OCI-LY3 (cell line): Measurements from ENCODE around the gene CSRNP3.

Experiments used
- H2AFZ ChIP-seq: fragments of 200-600, 300-600 bp; shearing (Covaris generic); 2 replicates; pipeline ENCODE4 v1.6.0; 2014; ENCODE audit warnings: antibody characterized with exemption, low read depth, low read length
- H3K27ac ChIP-seq: fragments of 200-600, 300-600 bp; sonication (generic); 2 replicates; pipeline ENCODE4 v1.5.1; 2014; ENCODE audit warnings: mild to moderate bottlenecking, low read length, moderate library complexity, mixed read lengths
- H3K27me3 ChIP-seq: fragments of 200-600, 300-600 bp; sonication (generic); 2 replicates; pipeline ENCODE4 v1.6.1; 2014; ENCODE audit warnings: low read depth, low read length, mixed read lengths
- H3K36me3 ChIP-seq: fragments of 200-600, 300-600 bp; sonication (generic); replicated peaks from 2 replicates; pipeline ENCODE3; 2014; ENCODE audit warnings: low read depth, low read length, mixed read lengths
- H3K4me1 ChIP-seq: fragments of 300-600, 200-600 bp; sonication (generic); 2 replicates; pipeline ENCODE4 v1.6.1; 2014; ENCODE audit warnings: low read length, mixed read lengths
- H3K4me2 ChIP-seq: fragments of 200-600, 300-600 bp; sonication (generic); 2 replicates; pipeline ENCODE4 v1.6.1; 2014; ENCODE audit warnings: low read length, mixed read lengths
- H3K4me3 ChIP-seq: fragments of 300-600, 200-600 bp; sonication (generic); 2 replicates; pipeline ENCODE4 v1.5.1; 2014; ENCODE audit warnings: antibody characterized with exemption, mild to moderate bottlenecking, low read length, moderate library complexity
- H3K79me2 ChIP-seq: fragments of 300-600, 200-600 bp; shearing (Covaris generic); 2 replicates; pipeline ENCODE4 v1.6.1; 2014; ENCODE audit warnings: mild to moderate bottlenecking, low read length, mixed read lengths
- H3K9ac ChIP-seq: fragments of 300-600, 200-600 bp; shearing (Covaris generic); 2 replicates; pipeline ENCODE4 v1.6.0; 2014; ENCODE audit warnings: mild to moderate bottlenecking, low read length, moderate library complexity
- H3K9me3 ChIP-seq: fragments of 200-600, 300-600 bp; shearing (Covaris generic); 2 replicates; pipeline ENCODE4 v1.6.1; 2014; ENCODE audit warnings: low read length, mixed read lengths; ENCODE audit not compliant: insufficient read depth
- H4K20me1 ChIP-seq: fragments of 200-600, 300-600 bp; sonication (generic); 2 replicates; pipeline ENCODE4 v1.6.1; 2016; ENCODE audit warnings: low read length, mixed read lengths; ENCODE audit not compliant: insufficient read depth
- EZH2phosphoT487 ChIP-seq: fragments of 200-600 bp; shearing (Covaris generic); IDR thresholded peaks from 2 replicates; pipeline ENCODE4 v1.6.1; 2018; ENCODE audit warnings: antibody characterized with exemption, mixed run types, low read depth
- TF ChIP-seq, protein P1 (sequence below): fragments of 200-600, 300-600 bp; sonication (generic); IDR thresholded peaks from 2 replicates; pipeline ENCODE4 v1.5.1; 2014; ENCODE audit warnings: antibody characterized with exemption, low read length, low read depth

The CSRNP3 gene

DNA sequence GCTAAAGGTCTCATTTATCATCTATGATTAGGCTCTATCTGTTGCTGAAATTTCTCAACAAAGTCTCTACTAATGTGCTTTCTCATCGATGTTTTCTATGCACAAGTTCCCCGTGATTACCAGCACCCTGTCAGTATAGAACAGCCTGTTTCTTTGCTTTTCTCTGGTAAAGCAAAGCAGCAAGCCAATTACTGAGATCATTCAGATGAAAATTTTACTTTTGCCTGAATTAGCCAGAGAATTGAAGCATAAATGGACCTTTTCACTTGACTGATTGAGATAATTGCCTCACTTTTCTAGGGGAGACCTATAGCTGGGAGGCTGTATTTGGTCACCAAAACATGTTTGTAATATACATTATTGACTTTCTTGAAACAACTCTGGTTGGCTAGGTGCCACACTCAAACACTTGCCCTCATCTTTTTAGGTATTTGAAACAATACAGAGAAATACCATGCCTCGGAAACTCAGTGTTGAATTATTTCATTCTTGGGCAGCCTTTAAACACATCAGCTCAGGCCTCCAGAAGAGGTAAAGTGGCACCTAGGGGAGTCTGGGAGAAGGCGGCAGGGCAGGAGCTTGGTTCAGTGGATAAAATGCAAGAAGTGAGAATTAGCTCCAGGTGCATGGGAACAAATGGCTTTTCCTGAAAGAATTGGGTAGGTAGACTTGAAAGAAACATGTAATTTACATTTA, 228.4 kb downstream of the CSRNP3 start:
- Histone ChIP-seq H4K20me1 (no peaks in the 10 kb centered on the region), H3K36me3 (no peaks in the 10 kb centered on the region), H3K27ac (no peak overlapping the region), H3K4me1 (no peaks in the 10 kb centered on the region), H3K9me3 (no peaks in the 10 kb centered on the region), H3K27me3 (no peaks in the 10 kb centered on the region), H3K79me2 (no peaks in the 10 kb centered on the region), H3K4me2 (no peak overlapping the region), H3K4me3 (no peak overlapping the region), H2AFZ (peak overlapping the region; percentile 73; the same call in 1 of the 2 replicates), H3K9ac (no peak overlapping the region)
- TF ChIP-seq, protein P1, sequence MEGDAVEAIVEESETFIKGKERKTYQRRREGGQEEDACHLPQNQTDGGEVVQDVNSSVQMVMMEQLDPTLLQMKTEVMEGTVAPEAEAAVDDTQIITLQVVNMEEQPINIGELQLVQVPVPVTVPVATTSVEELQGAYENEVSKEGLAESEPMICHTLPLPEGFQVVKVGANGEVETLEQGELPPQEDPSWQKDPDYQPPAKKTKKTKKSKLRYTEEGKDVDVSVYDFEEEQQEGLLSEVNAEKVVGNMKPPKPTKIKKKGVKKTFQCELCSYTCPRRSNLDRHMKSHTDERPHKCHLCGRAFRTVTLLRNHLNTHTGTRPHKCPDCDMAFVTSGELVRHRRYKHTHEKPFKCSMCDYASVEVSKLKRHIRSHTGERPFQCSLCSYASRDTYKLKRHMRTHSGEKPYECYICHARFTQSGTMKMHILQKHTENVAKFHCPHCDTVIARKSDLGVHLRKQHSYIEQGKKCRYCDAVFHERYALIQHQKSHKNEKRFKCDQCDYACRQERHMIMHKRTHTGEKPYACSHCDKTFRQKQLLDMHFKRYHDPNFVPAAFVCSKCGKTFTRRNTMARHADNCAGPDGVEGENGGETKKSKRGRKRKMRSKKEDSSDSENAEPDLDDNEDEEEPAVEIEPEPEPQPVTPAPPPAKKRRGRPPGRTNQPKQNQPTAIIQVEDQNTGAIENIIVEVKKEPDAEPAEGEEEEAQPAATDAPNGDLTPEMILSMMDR: no peak
- TF ChIP-seq EZH2phosphoT487: no peak

DNA sequence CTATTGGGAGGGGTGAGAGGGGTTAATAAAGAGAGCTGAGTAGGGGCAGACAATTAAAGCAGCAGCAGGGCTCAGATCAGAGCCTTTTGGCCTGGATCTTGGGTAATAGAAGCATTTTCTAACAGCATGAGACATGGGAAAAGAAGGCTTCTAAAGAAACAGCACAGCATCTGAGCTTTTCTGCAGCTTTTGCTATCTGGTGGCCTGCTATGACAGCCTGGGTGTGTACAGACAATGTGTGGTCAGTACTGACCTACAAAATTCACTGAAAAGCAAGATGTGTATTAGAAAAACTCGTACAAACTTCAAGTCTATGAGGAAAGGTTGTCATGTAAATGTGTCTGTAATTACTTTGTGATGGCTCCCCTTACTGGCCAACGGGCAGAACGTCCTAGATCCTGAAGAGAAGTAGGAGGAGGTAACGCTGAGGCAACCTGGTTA, 229.0 kb downstream of the CSRNP3 start:
- Histone ChIP-seq H3K27me3 (no peaks in the 10 kb centered on the region), H4K20me1 (no peaks in the 10 kb centered on the region), H3K4me3 (no peak overlapping the region), H3K79me2 (no peaks in the 10 kb centered on the region), H2AFZ (peak overlapping the region; percentile 73; the same call in 1 of the 2 replicates), H3K9ac (no peak overlapping the region), H3K4me1 (no peaks in the 10 kb centered on the region), H3K9me3 (no peaks in the 10 kb centered on the region), H3K36me3 (no peaks in the 10 kb centered on the region), H3K4me2 (peak overlapping the region; percentile 30), H3K27ac (no peak overlapping the region)
- no peak for TF ChIP-seq EZH2phosphoT487
- TF ChIP-seq, protein P1: peak; percentile 66

DNA sequence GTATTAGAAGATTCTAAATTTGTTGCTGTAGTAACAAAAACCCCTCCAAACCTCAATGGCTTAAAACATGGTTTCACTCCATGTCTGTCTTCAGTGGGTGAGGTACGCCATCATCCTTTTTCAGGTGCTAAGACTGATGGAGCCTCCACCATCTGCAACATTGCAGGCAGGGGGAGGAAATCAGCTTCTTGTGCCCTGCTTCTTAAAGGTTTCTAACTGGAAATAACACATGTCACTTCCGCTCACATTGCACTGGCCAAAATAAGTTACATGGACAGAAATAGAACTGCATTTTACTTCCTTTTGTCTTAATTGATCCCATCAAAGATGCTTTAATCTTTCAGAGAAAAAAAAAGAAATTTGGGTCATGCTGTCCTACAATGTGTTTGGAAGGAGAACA, 230.4 kb downstream of the CSRNP3 start:
- TF ChIP-seq, protein P1: no peak

DNA sequence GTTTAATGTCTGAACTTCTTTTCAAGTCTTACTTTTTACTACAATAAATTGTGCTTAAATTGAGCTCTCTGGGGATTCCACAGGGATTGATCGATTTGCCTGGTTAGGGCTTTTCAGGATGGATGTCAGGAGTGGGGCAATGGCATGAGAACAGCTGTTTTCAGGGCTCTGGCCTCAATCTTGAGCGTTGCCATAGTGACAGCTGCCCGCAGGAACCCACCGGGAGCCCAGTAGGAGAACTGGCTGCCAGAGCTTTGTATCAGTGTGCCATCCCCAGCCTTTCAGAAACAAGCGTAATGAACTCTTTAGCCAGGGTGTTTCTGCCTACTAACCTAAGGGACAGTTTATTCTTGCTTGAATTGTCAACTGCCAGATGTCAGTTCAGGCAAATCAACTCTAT, 231.0 kb downstream of the CSRNP3 start:
- Histone ChIP-seq H3K4me3 (no peak overlapping the region), H3K27ac (no peak overlapping the region), H3K4me1 (no peaks in the 10 kb centered on the region), H3K9me3 (no peaks in the 10 kb centered on the region), H3K79me2 (no peaks in the 10 kb centered on the region), H3K27me3 (no peaks in the 10 kb centered on the region), H4K20me1 (no peaks in the 10 kb centered on the region), H3K4me2 (no peak overlapping the region), H2AFZ (no peak overlapping the region), H3K9ac (no peak overlapping the region), H3K36me3 (no peaks in the 10 kb centered on the region)
- no peak for TF ChIP-seq EZH2phosphoT487
- TF ChIP-seq, protein P1: no peak

More for the DNA sequence above, 230.4 kb downstream of the CSRNP3 start:
- Histone ChIP-seq H3K79me2 (no peaks in the 10 kb centered on the region), H3K4me3 (no peak overlapping the region), H3K27me3 (no peaks in the 10 kb centered on the region), H3K36me3 (no peaks in the 10 kb centered on the region), H3K27ac (no peak overlapping the region), H2AFZ (no peak overlapping the region; the same call in 1 of the 2 replicates), H3K9ac (no peak overlapping the region), H3K4me2 (no peak overlapping the region), H3K9me3 (no peaks in the 10 kb centered on the region), H4K20me1 (no peaks in the 10 kb centered on the region), H3K4me1 (no peaks in the 10 kb centered on the region)
